RKO (cell line): ENCODE results near the gene SEC24A.
A peak's percentile ranks its signal among the peaks of the same experiment; 100 is the strongest.
"Not testable (repeated sequence)": the region's sequence is repeated elsewhere in the genome, so short reads cannot be mapped to it uniquely, and the experiment has no call there.

Experiments used
- DNase-seq: peaks from one replicate; pipeline ENCODE4 v3.0.0-alpha.2; 2016; ENCODE audit warnings: low spot score

SEC24A gene

DNA sequence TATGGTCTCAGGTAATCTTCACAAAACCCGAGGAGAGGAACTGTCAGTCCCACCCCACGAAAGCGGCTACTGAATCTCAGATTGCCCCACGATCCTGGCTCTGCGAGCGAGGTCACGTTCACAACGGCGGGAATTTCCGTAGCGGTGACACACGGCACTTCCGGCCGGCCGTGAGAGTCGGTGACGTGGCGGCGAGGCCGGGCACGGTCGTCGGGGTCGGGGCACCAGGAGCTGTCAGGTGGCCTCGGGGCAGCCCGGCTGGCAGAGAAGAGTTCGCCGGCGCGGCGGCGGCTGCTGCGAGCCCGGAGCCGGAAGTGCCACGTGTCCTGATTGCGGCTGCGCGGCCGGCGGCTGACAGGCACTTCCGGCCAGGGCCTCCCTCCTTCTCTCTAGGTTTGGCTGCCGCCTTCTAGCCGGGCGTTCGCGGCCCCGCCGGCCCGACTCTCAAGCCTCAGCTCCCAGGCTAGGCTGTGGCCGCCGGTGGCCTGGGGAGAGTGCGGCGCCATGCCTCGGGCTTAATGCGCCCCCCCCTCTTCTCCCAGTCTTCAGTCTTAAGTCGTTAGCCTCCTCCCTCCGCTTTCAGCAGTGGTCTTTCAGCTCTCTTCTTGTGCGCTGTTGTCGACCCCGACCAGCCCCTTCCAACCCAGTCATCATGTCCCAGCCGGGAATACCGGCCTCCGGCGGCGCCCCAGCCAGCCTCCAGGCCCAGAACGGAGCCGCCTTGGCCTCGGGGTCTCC lies at the start of gene SEC24A:
TSS of gene SEC24A (plus strand) at position 361 of the 738 bp plus-strand sequence. CDS start at position 653, 292 bp downstream.
- peak; percentile 95 for DNase-seq

DNA sequence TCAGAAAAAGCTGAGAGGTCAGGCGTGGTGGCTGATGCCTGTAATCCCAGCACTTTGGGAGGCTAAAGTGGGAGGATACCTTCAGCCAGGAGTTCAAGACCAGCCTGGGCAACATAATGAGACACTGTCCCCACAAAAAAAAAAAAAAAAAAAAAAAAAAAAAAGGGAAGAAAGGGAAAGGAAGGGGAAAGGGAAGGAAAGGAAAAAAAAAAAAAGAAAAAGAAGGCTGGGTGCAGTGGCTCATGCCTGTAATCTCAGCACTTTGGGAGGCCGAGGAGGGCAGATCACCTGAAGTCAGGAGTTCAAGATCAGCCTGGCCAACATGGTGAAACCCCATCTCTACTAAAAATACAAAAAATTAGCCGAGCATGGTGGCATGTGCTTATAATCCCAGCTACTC lies 48.8 kb upstream of the SEC24A start:
- not testable (repeated sequence) for DNase-seq

DNA sequence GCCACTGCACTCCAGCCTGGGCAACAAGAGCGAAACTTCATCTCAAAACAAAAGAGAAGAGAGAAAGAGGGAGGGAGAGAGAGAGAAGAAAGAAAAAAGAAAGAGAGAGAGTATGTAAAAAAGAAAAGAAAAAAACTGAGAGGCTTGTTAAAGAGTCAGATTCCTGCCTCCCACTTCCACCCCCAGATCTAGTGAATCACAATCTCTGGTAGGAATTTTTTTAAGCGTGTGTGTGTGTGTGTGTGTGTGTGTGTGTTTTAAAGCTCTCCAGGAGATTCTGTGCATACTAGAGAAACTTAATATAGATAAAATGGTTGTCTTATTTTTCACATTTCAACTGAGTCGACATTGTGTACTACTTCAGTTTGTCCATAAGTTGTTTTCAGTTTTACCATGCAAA lies 48.0 kb upstream of the SEC24A start:
- DNase-seq, result no peak

DNA sequence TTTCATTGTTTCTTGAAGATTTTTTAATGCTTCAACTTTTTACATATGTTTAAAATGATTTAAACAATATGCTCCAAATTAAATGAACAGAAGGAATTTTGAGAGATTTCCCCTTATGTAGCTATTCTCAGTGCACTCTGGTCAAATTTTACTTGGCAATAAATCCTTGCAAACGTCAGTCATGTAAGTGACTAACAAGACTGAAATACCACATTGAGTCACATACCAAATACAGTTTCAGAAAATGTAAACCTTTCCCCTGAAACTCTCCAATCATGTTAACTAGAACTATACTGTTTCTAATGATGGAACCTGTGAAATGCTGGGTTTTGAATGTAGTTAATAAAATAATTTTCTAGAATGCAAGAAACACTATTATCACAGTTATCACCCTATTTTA lies 45.5 kb upstream of the SEC24A start:
- peak; percentile 75 for DNase-seq

DNA sequence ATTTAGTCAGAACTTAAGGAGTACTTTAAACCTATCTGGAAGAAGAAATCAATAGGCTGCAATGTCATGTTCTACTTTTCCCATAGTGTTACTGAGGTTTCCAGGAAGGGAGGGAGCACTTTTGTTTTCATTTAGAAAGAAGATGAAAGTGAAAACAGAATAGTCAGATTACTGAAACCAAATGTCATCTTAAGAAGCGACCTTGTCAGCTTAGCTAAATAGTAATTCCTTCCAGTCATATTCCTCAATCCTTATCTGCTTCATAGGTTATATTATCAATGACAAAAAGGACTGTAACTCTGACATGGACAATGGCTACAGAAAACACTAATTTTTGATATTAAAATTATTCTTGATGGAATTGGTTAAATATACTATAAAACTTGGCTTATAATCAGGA lies 43.7 kb upstream of the SEC24A start:
- DNase-seq, result no peak

DNA sequence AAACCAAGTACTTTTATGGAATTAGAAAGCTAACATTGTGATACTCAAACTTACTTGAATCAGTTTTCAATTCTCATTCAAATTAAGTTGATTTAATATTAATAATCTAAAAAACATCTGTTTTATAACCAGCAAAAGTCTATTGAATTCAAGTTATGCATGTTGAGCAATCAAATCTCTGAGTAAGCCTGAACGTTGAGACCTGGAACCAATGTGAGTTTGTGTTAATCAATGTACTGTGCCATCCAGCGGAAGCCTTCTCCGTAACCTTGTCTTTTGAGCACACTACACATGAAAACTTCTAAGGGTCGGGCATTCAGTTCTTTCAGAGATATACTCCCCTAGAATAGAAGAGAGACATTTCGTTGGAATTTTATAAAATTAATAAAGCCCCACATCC lies 41.9 kb upstream of the SEC24A start:
- DNase-seq, result no peak

DNA sequence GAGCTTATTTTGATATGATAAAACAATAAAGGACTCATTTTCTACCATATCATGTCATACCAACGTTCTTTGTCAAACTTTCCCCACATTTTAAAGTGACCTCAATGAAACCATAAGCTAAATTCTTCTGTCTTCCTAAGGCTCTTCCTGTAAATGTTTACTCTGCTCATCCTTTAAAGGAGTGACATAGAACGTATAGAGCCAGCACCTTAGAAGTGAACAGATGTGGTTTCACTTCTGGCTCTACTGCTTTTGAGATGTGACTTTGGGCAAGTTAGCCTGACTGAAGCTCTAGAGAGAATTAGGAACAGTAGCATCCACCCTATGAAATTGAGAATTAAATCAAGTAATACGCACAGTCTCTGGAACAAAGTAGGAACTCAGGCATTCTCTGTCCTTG lies 40.0 kb upstream of the SEC24A start:
- DNase-seq, result no peak

DNA sequence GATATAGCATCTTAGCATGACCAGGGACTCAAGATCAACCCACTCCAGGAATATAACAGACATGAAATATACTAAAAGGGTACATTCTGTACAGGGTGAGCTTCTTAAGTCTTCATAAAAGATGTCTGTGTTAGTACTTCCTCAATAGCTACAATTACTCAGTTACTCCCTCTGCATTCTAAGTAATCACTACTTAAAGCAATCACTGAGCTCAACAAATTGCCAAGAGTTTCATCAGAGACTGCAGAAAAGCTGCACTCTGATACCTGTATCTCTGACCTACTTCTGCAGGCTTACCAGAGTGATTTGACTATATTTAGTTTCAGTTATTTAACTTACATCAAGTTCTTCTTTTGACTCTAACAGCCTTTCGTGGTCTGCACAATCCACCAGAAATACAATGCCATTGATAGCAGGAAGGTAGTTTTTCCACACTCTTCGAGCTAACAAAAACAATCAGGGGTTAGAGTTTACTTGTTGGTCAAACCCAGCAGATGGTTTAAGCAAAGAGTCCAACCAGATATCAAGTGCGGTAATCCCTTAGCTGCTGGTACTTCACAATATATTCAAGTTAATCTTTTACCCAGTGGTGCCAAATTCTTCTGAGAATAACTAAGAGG lies 39.2 kb upstream of the SEC24A start:
- no peak for DNase-seq

DNA sequence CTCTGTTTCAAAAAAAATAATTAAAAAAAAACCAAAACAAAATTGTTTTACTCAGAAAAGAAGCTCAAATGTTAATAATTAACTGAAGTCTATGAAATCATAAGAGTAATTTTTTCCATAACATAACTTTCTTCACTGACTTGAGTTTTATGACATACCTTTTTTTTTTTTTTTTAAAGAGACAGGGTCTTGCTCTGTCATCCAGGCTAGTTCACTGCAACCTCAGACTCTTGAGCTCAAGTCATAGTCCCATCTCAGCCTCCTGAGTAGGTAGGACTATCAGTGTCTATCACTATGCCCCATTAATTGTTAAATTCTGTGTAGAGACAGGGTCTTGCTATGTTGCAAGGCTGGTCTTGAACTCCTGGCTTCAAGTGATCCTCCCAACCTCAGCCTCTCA lies 37.9 kb upstream of the SEC24A start:
- no peak for DNase-seq

DNA sequence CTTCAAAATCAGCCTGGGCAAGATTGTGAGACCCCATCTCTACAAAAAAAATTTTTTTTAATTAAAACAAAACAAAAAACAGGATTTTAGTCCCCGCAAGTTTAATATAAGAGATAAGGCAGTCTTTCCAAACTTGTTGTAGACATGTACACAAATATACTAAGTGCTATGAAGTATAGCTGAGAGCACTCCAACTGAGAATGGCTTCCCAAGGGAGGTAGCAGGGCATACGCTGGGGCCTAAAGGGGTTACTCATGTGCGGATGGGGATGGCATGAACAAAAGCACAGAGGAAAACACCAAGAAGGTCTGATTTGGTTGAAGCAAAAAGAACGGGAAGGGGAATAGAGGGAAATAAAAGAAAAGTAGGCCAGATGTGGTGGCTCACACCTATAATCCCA lies 37.1 kb upstream of the SEC24A start:
- no peak for DNase-seq

DNA sequence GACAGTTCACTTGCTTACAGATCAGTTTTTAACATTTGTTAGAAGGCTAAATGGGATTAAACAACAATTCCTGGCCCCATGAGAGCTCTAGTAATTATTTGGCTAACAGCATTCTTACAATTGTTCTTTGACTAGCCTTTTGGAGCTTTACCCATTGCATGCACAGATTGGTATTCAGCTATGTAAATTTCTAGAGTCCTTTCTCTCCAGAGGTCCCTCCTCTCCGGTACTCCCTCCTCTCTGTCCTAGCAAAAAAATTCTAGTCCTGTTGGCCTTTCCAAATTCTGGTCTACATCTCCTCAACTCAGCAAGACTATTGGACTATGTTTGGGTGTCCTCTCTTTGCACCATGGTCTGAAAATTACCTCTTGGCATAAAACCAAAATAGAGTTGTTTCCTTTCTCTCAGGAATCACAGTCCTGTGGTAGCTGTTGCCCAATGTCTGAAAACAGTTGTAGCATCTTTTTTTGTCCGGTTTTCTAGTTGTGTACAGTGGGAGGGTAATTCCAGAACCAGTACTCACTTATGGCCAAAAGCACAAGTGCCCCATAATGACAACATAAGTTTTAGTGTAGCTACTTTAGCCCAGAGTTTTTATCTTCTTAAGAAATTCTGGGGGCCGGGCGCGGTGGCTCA lies 34.0 kb upstream of the SEC24A start:
- no peak for DNase-seq

DNA sequence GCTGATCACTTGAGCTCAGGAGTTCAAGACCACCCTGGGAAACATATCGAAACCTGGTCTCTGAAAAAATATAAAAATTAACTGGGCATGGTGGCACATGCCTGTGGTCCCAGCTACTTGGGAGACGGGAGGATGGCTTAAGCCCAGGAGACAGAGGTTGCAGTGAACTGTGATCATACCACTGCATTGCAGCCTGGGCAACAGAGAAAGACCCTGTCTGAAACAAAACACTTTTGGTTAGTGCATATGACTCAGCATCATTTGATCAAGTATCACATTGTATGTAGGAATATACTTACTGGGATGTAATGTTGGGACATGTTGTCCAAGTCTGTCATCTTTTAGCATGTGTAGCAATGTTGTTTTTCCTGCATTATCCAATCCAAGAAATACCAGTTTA lies 28.0 kb upstream of the SEC24A start:
- no peak for DNase-seq

DNA sequence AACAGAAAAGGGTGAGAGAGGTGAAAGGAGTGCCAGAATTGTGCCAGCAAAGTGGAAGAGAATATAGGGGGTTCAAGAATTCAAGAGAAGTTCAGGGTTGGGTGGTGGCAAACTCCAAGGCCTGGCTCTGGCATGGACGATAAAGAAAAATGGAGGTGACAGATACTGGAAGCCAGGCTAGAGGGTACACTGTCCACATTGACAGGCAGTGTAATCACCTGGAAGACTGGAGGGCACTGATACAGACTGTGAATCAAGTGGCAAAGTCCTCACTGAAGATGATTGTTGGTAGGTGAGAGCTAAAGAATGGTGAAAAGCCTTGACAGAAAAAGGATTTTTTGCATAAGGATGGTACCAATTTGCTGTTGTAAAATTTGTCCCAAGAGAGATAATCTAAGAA lies 23.0 kb upstream of the SEC24A start:
- no peak for DNase-seq

DNA sequence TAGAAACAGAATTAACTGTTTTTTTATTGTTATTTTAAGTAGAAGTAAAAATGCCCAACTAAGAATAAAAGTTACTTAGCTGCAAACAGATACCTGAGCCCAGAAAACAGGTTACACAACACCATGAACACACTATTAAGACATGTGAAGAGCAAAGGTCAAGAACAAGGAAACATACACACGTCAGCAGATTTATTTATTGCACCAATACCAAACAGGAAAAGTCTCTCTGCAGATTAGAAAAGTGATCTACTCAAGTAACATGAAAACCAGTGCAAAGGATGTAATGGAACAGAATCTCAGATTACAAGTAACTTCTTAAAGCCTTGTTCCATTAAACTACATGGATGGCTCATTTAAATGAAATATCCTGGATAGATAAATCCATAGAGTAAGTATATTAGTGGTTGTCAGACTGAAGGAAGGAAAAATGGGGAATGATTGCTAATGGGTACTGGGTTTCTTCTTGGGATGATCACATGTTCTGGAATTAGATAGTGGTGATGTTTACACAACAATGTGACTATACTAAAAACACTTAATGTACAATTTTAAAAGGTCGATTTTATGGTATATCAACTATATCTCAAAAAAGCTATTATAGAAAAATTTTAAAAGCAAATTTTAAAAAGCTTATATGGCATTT lies 22.1 kb upstream of the SEC24A start:
- no peak for DNase-seq

DNA sequence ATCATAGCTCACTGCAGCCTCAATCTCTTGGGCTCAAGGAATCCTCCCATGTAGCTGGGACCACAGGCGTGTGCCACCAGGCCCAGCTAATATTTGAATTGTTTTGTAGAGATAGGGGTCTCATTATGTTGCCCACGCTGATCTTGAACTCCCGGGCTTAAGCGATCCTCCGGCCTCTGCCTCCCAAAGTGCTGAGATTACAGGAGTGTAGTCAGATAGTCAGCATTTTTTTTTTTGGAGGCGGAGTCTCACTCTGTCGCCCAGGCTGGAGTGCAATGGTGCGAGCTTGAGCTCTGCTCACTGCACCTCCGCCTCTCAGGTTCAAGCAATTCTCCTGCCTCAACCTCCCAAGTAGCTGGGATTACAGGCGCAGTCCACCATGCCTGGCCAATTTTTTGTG lies 14.4 kb upstream of the SEC24A start:
- DNase-seq, result no peak

DNA sequence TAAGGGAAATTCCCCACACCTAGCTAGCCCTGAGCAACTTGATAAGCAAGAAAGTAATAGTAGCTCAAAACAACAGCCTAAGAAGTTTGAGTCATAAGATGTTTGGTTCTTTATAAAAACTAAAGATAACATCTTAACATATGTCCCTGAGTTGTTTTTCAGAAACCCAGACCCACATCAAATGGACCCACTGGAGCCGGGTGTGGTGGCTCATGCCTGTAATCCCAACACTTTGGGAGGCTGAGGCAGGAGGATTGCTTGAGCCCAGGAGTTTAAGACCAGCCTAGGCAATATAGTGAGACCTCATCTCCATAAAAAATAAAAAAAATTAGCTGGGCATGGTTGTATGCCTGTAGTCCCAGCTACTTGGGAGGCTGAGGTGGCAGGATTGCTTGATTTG lies 13.2 kb upstream of the SEC24A start:
- DNase-seq, result not testable (repeated sequence)

DNA sequence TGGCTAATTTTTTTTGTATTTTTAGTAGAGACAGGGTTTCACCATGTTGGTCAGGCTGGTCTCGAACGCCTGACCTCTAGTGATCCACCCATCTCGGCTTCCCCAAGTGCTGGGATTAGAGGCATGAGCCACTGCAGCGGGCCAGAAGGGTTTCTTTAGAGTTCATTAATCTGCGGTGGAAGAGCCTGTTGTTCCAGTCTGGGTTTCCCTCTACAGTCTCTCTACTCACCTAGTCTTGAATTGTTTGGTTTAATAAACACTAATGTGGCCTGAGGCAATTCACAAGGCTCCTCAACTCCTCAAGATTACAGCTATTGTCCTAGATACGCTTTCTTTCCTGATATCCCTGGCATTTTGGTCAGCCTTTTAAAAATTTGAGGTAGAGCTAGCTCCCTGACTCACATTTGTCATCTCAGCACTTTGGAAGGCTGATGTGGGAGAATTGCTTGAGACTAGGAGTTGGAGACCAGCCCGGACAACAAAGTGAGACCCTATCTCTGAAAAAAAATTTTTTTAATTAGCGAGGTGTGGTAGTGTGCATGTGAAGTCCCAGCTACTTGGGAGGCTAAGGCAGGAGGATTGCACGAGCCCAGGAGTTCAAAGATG lies 11.4 kb upstream of the SEC24A start:
- no peak for DNase-seq

DNA sequence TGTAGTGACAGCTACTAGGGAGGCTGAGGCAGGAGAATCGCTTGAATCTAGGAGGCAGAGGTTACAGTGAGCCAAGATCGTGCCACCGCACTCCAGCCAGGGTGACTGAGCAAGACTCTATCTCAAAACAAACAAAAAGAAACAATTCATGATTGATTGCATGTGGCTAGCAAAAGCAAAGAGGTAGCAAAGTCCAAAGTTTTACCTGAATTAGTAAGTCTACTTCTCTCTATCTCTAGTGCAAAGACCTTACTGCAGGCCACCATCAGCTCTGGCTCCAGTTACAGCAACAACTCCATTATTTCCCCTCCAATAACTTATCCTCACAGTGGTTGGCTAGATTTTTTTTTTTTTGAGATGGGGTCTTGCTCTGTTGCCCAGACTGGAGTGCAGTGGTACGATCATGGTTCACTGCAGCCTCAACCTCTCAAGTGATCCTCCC lies 9.8 kb upstream of the SEC24A start:
- DNase-seq, result no peak

DNA sequence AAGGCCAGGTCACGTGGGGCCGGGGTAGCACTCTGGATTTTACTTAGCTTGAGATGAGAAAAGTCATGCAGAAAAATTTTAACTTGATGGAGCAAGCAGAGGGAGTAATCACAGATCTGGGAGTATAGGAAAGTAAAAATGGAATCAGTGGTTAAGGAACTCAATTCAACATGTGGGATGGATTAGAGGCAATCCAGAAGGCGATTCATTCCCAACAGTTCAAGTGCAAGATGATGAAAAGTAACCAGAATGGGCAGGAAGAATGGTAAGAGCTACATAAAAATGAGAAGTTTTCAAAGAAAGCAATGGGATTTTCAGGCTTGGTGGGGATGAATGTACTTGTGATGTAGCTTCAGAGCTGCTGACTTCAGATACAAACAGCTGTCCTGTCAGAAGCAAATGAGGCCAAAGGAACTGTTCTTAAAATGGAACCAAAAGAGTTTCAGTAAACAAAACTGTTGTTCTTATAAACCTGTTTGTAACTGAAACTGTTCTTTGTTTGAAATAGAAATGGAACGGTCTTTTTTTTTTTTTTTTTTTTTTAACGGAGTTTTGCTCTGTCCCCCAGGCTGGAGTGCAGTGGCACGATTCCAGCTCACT lies 5.6 kb upstream of the SEC24A start:
- no peak for DNase-seq

DNA sequence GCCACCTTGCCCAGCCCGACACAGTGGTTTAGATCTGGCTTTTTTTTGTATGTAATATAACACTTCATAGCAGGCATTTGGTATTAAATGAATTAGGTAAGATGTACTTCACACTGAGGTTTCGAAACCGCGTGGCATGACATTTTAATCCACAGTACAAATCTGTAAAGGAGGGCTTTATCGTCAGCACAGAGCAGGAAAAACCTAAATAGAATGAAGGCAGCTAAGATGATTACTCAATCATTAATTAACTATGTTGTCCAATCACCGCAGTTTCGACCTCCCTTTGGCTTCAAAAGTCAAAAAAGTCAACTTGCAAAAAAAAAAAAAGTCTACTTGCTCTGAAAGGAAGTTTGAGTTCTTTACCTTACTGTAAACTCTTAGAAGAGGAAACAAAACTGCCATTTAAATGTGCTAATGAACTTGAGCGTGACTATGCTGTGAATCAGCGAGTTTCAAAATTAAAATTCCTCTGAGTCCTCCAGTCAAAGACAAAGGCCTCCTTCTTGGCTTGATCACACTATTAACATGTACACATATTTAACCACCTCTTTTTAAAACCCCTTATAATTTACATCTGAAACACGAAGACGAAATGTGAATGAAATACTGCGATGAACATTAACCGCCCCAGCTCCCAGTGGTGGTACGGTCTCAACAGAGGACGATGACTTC lies 698 bp upstream of the SEC24A start:
- DNase-seq, result peak; percentile 84

DNA sequence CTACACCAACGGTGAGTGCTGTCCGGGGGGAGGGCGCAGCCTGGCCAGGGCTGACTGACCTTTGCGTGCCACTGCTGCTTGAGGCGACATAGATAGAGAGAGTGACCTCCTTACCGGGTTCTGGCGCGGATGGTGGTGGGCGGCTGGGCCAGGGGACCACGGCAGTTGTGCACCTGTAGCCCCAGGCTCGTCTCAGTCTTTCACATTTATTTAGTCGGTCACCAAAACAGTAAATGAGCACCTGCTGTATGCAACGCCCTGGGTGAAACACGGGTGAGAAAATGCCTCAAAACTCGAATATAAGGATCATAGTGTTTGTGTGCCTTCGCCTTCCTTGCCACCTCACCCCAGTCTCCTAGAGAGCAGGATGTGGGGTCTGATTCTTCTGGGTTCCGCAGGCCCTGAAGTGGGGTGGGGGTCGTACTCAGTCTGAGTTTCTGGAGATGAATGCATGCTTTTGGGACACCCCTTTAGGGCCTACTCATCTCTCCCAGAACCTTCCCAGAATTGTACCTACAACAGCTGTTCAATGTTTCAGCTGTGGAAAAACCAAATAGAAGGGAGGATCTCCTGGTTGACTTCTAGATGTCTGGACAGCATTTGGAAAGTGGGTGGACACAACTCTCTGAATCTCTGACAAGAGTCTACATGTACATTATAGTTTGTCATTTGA lies 714 bp downstream of the SEC24A start:
- DNase-seq, result peak; percentile 38
